Subcutaneous abdominal adipose tissue (tissue), 5 donors: ENCODE measurements around the gene RFX2.
A peak's percentile ranks its signal among the peaks of the same experiment; 100 is the strongest.

Experiments used
- H3K27ac ChIP-seq: one replicate; pipeline ENCODE4 v1.7.0; 2013; ENCODE audit warnings: low read depth, mild to moderate bottlenecking, inconsistent platforms, low read length, moderate library complexity
- H3K27me3 ChIP-seq, 5 donors: one replicate each; pipeline ENCODE4 v1.7.0; 2013; ENCODE audit warnings: low read length in 5 of 5, inconsistent platforms in 1 of 5; ENCODE audit not compliant: control insufficient read depth in 5 of 5, insufficient read depth in 4 of 5
- H3K36me3 ChIP-seq, 5 donors: one replicate each; pipeline ENCODE4 v1.7.0; 2013; ENCODE audit warnings: low read length in 5 of 5; ENCODE audit not compliant: control insufficient read depth in 5 of 5, insufficient read depth in 5 of 5
- H3K4me1 ChIP-seq, 5 donors: one replicate each; pipeline ENCODE4 v1.7.0; 2013; ENCODE audit warnings: low read length in 5 of 5, mild to moderate bottlenecking in 3 of 5, moderate library complexity in 1 of 5; ENCODE audit not compliant: control insufficient read depth in 5 of 5, insufficient read depth in 5 of 5
- H3K4me3 ChIP-seq, 5 donors: one replicate each; pipeline ENCODE4 v1.7.0; 2013; ENCODE audit warnings: low read length in 5 of 5, low read depth in 1 of 5
- H3K9ac ChIP-seq, 5 donors: one replicate each; pipeline ENCODE4 v1.7.0; 2013; ENCODE audit warnings: low read length in 5 of 5, mild to moderate bottlenecking in 4 of 5, moderate library complexity in 3 of 5
- H3K9me3 ChIP-seq, 5 donors: one replicate each; pipeline ENCODE4 v1.7.0; 2013; ENCODE audit warnings: low read length in 5 of 5; ENCODE audit not compliant: control insufficient read depth in 5 of 5
- donor health status: healthy.
- donor health status: healthy.
- donor health status: healthy.
- donor health status: healthy.
- donor health status: healthy.

RFX2 gene

GRCh38 chr19:5954293-5954692, 156.0 kb downstream of the RFX2 start:
- H3K4me3 ChIP-seq: no peak overlapping the region
- H3K36me3 ChIP-seq: peaks cover 0 to 17% (median 11%) of the 10 kb centered on the region in 5 donors
- H3K4me1 ChIP-seq: peaks cover 8 to 50% (median 47%) of the 10 kb centered on the region in 5 donors
- peak overlapping the region; percentile 7 for H3K27ac ChIP-seq
- H3K9me3 ChIP-seq: no peaks in the 10 kb centered on the region
- H3K9ac ChIP-seq: peak overlapping the region in 1 of 5 donors; percentile 10
- H3K27me3 ChIP-seq: no peaks in the 10 kb centered on the region

GRCh38 chr19:5953680-5954213, 156.6 kb downstream of the RFX2 start:
- H3K4me3 ChIP-seq: peak overlapping the region in 1 of 5 donors; percentile 3

GRCh38 chr19:5953030-5953589, 157.2 kb downstream of the RFX2 start:
- Histone ChIP-seq H3K9me3 (no peaks in the 10 kb centered on the region), H3K4me1 (peaks cover 8 to 58% (median 45%) of the 10 kb centered on the region in 5 donors), H3K4me3 (no peak overlapping the region), H3K27ac (peak overlapping the region; percentile 7), H3K27me3 (no peaks in the 10 kb centered on the region), H3K9ac (no peak overlapping the region), H3K36me3 (peaks cover 0 to 17% (median 11%) of the 10 kb centered on the region in 5 donors)

More at GRCh38 chr19:5953680-5954213, 156.6 kb downstream of the RFX2 start:
- Histone ChIP-seq H3K4me1 (peaks cover 8 to 52% (median 45%) of the 10 kb centered on the region in 5 donors), H3K9me3 (no peaks in the 10 kb centered on the region), H3K27me3 (no peaks in the 10 kb centered on the region), H3K36me3 (peaks cover 0 to 17% (median 11%) of the 10 kb centered on the region in 5 donors), H3K27ac (peak overlapping the region; percentile 7), H3K9ac (peak overlapping the region in 2 of 5 donors; percentile 10 to 17)

- Histone ChIP-seq H3K27ac (no peak overlapping the region), H3K27me3 (no peaks in the 10 kb centered on the region), H3K4me3 (no peak overlapping the region), H3K9ac (no peak overlapping the region), H3K4me1 (peaks cover 10 to 65% (median 52%) of the 10 kb centered on the region in 5 donors), H3K9me3 (no peaks in the 10 kb centered on the region), H3K36me3 (peaks cover 0 to 12% (median 11%) of the 10 kb centered on the region in 5 donors)
Observed at GRCh38 chr19:5952193-5953029, 157.9 kb downstream of the RFX2 start.

- no peak overlapping the region for H3K27ac ChIP-seq
- no peaks in the 10 kb centered on the region for H3K9me3 ChIP-seq
- peaks cover 10 to 74% (median 58%) of the 10 kb centered on the region in 5 donors for H3K4me1 ChIP-seq
- H3K36me3 ChIP-seq: peaks cover 0 to 11% (median 8%) of the 10 kb centered on the region in 5 donors
- peak overlapping the region in 2 of 5 donors; percentile 29 to 40 for H3K9ac ChIP-seq
- no peak overlapping the region for H3K4me3 ChIP-seq
- H3K27me3 ChIP-seq: no peaks in the 10 kb centered on the region
Observed at GRCh38 chr19:5951338-5951861, 158.9 kb downstream of the RFX2 start.

- Histone ChIP-seq H3K36me3 (peaks cover 0 to 13% (median 8%) of the 10 kb centered on the region in 5 donors), H3K4me1 (peaks cover 10 to 76% (median 58%) of the 10 kb centered on the region in 5 donors), H3K9me3 (no peaks in the 10 kb centered on the region), H3K27ac (no peak overlapping the region), H3K27me3 (no peaks in the 10 kb centered on the region), H3K9ac (peak overlapping the region in 1 of 5 donors; percentile 29), H3K4me3 (no peak overlapping the region)
Observed at GRCh38 chr19:5950741-5951140, 159.6 kb downstream of the RFX2 start.

- Histone ChIP-seq H3K4me1 (peaks cover 10 to 75% (median 54%) of the 10 kb centered on the region in 5 donors), H3K27ac (no peak overlapping the region), H3K27me3 (no peaks in the 10 kb centered on the region), H3K9me3 (no peaks in the 10 kb centered on the region), H3K9ac (no peak overlapping the region), H3K36me3 (peaks cover 0 to 17% (median 8%) of the 10 kb centered on the region in 5 donors), H3K4me3 (no peak overlapping the region)
Observed at GRCh38 chr19:5949792-5950305, 160.5 kb downstream of the RFX2 start.

GRCh38 chr19:5948752-5949564, 161.3 kb downstream of the RFX2 start:
- H3K9ac ChIP-seq: peak overlapping the region in 1 of 5 donors; percentile 6
- peaks cover 7 to 66% (median 45%) of the 10 kb centered on the region in 5 donors for H3K4me1 ChIP-seq

GRCh38 chr19:5947435-5947834, 162.9 kb downstream of the RFX2 start:
- Histone ChIP-seq H3K9me3 (no peaks in the 10 kb centered on the region), H3K36me3 (peaks cover 0 to 24% (median 10%) of the 10 kb centered on the region in 5 donors), H3K27me3 (no peaks in the 10 kb centered on the region), H3K4me3 (peak overlapping the region in 4 of 5 donors; percentile 1 to 41 (median 24)), H3K4me1 (peaks cover 9 to 56% (median 33%) of the 10 kb centered on the region in 5 donors), H3K9ac (peak overlapping the region in 3 of 5 donors; percentile 2 to 46 (median 30)), H3K27ac (peak overlapping the region; percentile 41)

More at GRCh38 chr19:5948752-5949564, 161.3 kb downstream of the RFX2 start:
- Histone ChIP-seq H3K4me3 (no peak overlapping the region), H3K9me3 (no peaks in the 10 kb centered on the region), H3K27me3 (no peaks in the 10 kb centered on the region), H3K27ac (no peak overlapping the region), H3K36me3 (peaks cover 0 to 17% (median 8%) of the 10 kb centered on the region in 5 donors)
